PC-3 (cell line): Measurements from ENCODE around the gene DLEC1. TPM values are rescaled to one million over a fixed set of nuclear protein-coding genes. Genes with fewer than 3 reads are reported as not detected.

Source experiments
- ATAC-seq: fragments of 200-7000 bp; cut with Tn5 transposase; 2 replicates; pipeline ENCODE4 v1.9.1; 2020; ENCODE audit warnings: mild to moderate bottlenecking, moderate library complexity
- BruUV-seq: library from RNA; stranded (reverse); fragments of 400-500 nt; replicated peaks from 2 replicates; lab custom pipeline; 2021; lab: Mats Ljungman, UMichigan
- CTCF ChIA-PET: fragments of 300-600 bp; sonication (Branson Sonifier 250); formaldehyde crosslinking; loops from one replicate; lab custom pipeline; 2022; ENCODE audit warnings: antibody characterized with exemption; lab: Charles Lee
- POLR2A ChIA-PET: fragments of 300-600 bp; sonication (Branson Sonifier 250); formaldehyde crosslinking; loops from one replicate; lab custom pipeline; 2022; ENCODE audit warnings: antibody characterized with exemption; ENCODE audit not compliant: unreplicated experiment; lab: Charles Lee
- DNase-seq: peaks from one replicate; pipeline ENCODE4 v3.0.0-alpha.2; 2015
- H2AFZ ChIP-seq: fragments of 300-600 bp; sonication (generic); 2 replicates; pipeline ENCODE4 v1.6.0; 2016; ENCODE audit warnings: antibody characterized with exemption, low read length
- H3F3A ChIP-seq: fragments of 300-600 bp; sonication (generic); one replicate; pipeline ENCODE4 v1.6.0; 2017; ENCODE audit warnings: antibody characterized with exemption, low read length, control low read depth, mild to moderate bottlenecking; ENCODE audit not compliant: unreplicated experiment
- H3K27ac ChIP-seq: fragments of 300-600 bp; sonication (generic); 2 replicates; pipeline ENCODE4 v1.5.1; 2016; ENCODE audit warnings: mild to moderate bottlenecking, low read length
- H3K27me3 ChIP-seq: fragments of 300-600 bp; sonication (generic); 2 replicates; pipeline ENCODE4 v1.6.1; 2016; ENCODE audit warnings: low read length, mixed read lengths
- H3K36me3 ChIP-seq: fragments of 300-600 bp; sonication (generic); 2 replicates; pipeline ENCODE4 v1.6.1; 2016; ENCODE audit warnings: low read depth, mixed run types, low read length, mixed read lengths
- H3K4me1 ChIP-seq: fragments of 300-600 bp; sonication (generic); 2 replicates; pipeline ENCODE4 v1.5.1; 2016; ENCODE audit warnings: low read length; ENCODE audit not compliant: insufficient read depth
- H3K4me2 ChIP-seq: fragments of 300-600 bp; sonication (generic); 2 replicates; pipeline ENCODE4 v1.6.0; 2016; ENCODE audit warnings: low read length
- H3K4me3 ChIP-seq: fragments of 300-600 bp; sonication (generic); 2 replicates; pipeline ENCODE4 v1.5.1; 2016; ENCODE audit warnings: mild to moderate bottlenecking, low read length, mixed read lengths
- H3K79me2 ChIP-seq: fragments of 300-600 bp; sonication (generic); 2 replicates; pipeline ENCODE4 v1.6.1; 2017; ENCODE audit warnings: low read length, mixed read lengths
- H3K9ac ChIP-seq: fragments of 300-600 bp; sonication (generic); 2 replicates; pipeline ENCODE4 v1.6.0; 2016; ENCODE audit warnings: mild to moderate bottlenecking, low read length
- H3K9me2 ChIP-seq: fragments of 300-600 bp; sonication (generic); replicated peaks from 2 replicates; pipeline ENCODE4 v1.6.1; 2016; ENCODE audit warnings: mixed run types, low read length, mixed read lengths
- H3K9me3 ChIP-seq: fragments of 300-600 bp; sonication (generic); 2 replicates; pipeline ENCODE4 v1.6.1; 2016; ENCODE audit warnings: low read length, mixed read lengths
- H4K20me1 ChIP-seq: fragments of 300-600 bp; sonication (generic); 2 replicates; pipeline ENCODE4 v1.6.1; 2016; ENCODE audit warnings: low read length, mixed read lengths
- EZH2 ChIP-seq: fragments of 300-600 bp; sonication (generic); IDR thresholded peaks from one replicate; pipeline ENCODE4 v1.6.1; 2017; ENCODE audit warnings: antibody characterized with exemption, mild to moderate bottlenecking, low read length; ENCODE audit not compliant: unreplicated experiment
- EZH2phosphoT487 ChIP-seq: fragments of 300-600 bp; sonication (generic); IDR thresholded peaks from 2 replicates; pipeline ENCODE4 v1.6.1; 2018; ENCODE audit warnings: mild to moderate bottlenecking, antibody characterized with exemption, low read length, borderline replicate concordance
- intact Hi-C: fragments of 100-400 bp; cut with micrococcal nuclease; formaldehyde crosslinking; loops from 2 replicates; pipeline ENCODE4 v1.9.0; 2023
- total RNA-seq: library from RNA; depleted of rRNA; stranded (reverse); fragments of >200 nt; gene quantifications from 2 replicates; pipeline ENCODE4 v1.2.3, GENCODE V29; 2014
- TF ChIP-seq, protein P1 (sequence below): fragments of 300-600 bp; sonication (generic); conservative IDR thresholded peaks from 2 replicates; pipeline ENCODE4 v1.5.1; 2017; ENCODE audit warnings: antibody characterized with exemption, low read depth, mild to moderate bottlenecking, low read length

DLEC1 gene
- total RNA-seq, 1 experiment from 2014 or later, result not detected

GRCh38 chr3:38020342-38020726 is 18.7 kb upstream of the DLEC1 start:
- no peak for DNase-seq
- Histone ChIP-seq H3K4me2 (no peak overlapping the region), H3K36me3 (0 out of 2 replicates have a peak, but pooled peaks cover 6% of the 10 kb centered on the region), H2AFZ (no peak overlapping the region), H3K9me3 (no peaks in the 10 kb centered on the region), H3K9me2 (no peaks in the 10 kb centered on the region), H3K27ac (no peak overlapping the region), H3K27me3 (no peaks in the 10 kb centered on the region), H3F3A (no peaks in the 10 kb centered on the region), H3K4me3 (no peak overlapping the region), H4K20me1 (no peaks in the 10 kb centered on the region), H3K4me1 (peaks cover 12% of the 10 kb centered on the region), H3K9ac (no peak overlapping the region), H3K79me2 (no peaks in the 10 kb centered on the region)
- ATAC-seq, result no peak
- CTCF ChIA-PET, result no interaction called here
- TF ChIP-seq, protein P1, sequence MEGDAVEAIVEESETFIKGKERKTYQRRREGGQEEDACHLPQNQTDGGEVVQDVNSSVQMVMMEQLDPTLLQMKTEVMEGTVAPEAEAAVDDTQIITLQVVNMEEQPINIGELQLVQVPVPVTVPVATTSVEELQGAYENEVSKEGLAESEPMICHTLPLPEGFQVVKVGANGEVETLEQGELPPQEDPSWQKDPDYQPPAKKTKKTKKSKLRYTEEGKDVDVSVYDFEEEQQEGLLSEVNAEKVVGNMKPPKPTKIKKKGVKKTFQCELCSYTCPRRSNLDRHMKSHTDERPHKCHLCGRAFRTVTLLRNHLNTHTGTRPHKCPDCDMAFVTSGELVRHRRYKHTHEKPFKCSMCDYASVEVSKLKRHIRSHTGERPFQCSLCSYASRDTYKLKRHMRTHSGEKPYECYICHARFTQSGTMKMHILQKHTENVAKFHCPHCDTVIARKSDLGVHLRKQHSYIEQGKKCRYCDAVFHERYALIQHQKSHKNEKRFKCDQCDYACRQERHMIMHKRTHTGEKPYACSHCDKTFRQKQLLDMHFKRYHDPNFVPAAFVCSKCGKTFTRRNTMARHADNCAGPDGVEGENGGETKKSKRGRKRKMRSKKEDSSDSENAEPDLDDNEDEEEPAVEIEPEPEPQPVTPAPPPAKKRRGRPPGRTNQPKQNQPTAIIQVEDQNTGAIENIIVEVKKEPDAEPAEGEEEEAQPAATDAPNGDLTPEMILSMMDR, result no peak
- no peak for TF ChIP-seq EZH2
- TF ChIP-seq EZH2phosphoT487, result no peak
- intact Hi-C loops, result no loop called here
- BruUV-seq, result no TSS peak
- POLR2A ChIA-PET, result no interaction called here

DNA sequence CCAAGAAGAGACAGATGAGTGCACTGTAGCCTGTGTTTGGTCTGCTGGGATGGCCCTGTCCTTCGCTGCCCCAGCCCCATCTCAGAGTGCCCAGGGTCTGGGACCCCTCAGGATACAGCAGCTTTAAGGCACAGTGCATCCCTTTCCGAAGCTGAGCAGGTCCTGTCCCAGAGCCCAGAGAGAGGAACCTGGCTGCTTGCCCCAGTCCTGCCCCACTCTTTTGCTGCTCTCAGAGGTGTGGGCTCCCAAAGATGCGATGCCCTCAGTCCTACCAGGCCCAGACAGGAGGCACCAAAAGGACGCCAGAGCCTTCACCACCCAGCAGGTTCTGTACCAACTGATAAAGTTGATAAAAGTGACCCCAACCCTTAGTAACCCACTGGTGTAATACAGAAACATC is 17.8 kb upstream of the DLEC1 start:
- H3K27me3 ChIP-seq, result no peaks in the 10 kb centered on the region
- H3K27ac ChIP-seq, result no peak overlapping the region
- H2AFZ ChIP-seq, result no peak overlapping the region
- BruUV-seq, result no TSS peak
- no peak for DNase-seq
- no peaks in the 10 kb centered on the region for H3K9me3 ChIP-seq
- H3K4me3 ChIP-seq, result no peak overlapping the region
- H3F3A ChIP-seq, result no peaks in the 10 kb centered on the region
- H4K20me1 ChIP-seq, result no peaks in the 10 kb centered on the region
- H3K79me2 ChIP-seq, result no peaks in the 10 kb centered on the region
- H3K4me2 ChIP-seq, result no peak overlapping the region
- intact Hi-C loops, result no loop called here
- H3K4me1 ChIP-seq, result peaks cover 21% of the 10 kb centered on the region
- H3K9ac ChIP-seq, result no peak overlapping the region
- TF ChIP-seq EZH2 (no peak), EZH2phosphoT487 (no peak)
- TF ChIP-seq, protein P1, result no peak
- H3K9me2 ChIP-seq, result no peaks in the 10 kb centered on the region
- H3K36me3 ChIP-seq, result 0 out of 2 replicates have a peak, but pooled peaks cover 5% of the 10 kb centered on the region
- ATAC-seq, result no peak
- POLR2A ChIA-PET, result no interaction called here
- CTCF ChIA-PET, result no interaction called here

DNA sequence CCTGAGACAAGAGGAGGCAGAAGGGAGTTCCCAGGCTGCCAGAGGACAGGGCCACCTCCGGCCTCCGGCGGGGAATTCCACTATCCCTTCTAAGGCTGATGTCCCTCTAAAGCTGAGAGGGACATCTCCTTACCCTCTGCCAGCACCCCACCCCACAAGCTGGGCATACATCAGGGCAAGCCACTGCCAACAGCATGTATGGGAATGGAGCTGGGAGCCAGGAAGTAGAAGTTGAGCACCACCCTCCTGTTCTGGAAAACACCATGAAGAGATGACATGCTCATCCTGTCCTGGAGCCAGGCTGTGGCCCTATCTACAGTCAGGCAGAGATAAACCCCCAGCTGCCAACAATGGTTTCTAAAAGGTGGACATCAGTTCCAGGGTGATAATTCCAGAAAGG is 16.7 kb upstream of the DLEC1 start:
- Histone ChIP-seq H3K4me1 (peaks cover 24% of the 10 kb centered on the region), H3K9me3 (no peaks in the 10 kb centered on the region), H3K27ac (no peak overlapping the region), H3K27me3 (no peaks in the 10 kb centered on the region), H3K9me2 (no peaks in the 10 kb centered on the region), H3K9ac (no peak overlapping the region), H3K4me2 (no peak overlapping the region), H3F3A (no peaks in the 10 kb centered on the region), H3K79me2 (no peaks in the 10 kb centered on the region), H3K4me3 (no peak overlapping the region), H2AFZ (no peak overlapping the region), H3K36me3 (no peaks in the 10 kb centered on the region), H4K20me1 (no peaks in the 10 kb centered on the region)
- BruUV-seq, result no TSS peak
- TF ChIP-seq EZH2 (no peak), EZH2phosphoT487 (no peak)
- TF ChIP-seq, protein P1, result no peak
- intact Hi-C loops, result no loop called here
- ChIA-PET CTCF (interaction anchor here (1.0 kb wide), 1 partner anchor 17 kb away, joined by 3 read pairs; no protein-coding TSS in a partner anchor), POLR2A (no interaction called here)
- ATAC-seq (no peak), DNase-seq (no peak)
